ENCODE results near the gene MMS19.
"Not testable (repeated sequence)": the region's sequence is repeated elsewhere in the genome, so short reads cannot be mapped to it uniquely, and the experiment has no call there.

Gene MMS19

DNA sequence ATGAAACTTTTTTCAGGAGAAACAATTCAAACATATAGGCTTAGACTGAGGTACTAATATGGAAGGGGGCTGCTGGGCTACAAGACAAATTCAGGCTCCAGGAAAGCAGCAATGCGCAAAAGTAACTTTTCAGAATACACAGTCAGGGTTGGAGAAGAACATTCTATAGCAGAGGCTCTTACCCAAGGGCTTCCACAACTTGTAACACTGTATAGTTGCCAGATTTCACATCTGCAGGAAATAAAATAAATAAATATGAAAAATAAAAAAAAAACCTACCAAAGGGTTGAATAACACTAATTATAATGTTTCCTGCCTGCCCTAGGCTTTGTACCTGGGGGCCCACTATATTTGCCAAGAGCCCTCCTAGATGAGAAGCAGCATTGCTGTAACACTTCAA is 14.3 kb downstream of the MMS19 start:
- in situ Hi-C loops (cut with HindIII; ENCODE audit: low pct_ligation_motif_present, low sequenced_read_pairs) = no loop called here
- TF ChIP-seq CTCF (IDR thresholded peaks at IDR 0.05; ENCODE audit: low read depth, low read length, missing control alignments) = no peak
- DNase-seq = no peak
- no peaks in the 10 kb centered on the region for H3K27me3 ChIP-seq (replicated peaks)
- H3K27ac ChIP-seq = no peak overlapping the region
- peaks cover 33% of the 10 kb centered on the region for H3K36me3 ChIP-seq (replicated peaks)
- H3K4me3 ChIP-seq (ENCODE audit: low read depth, low read length) = no peak overlapping the region

GRCh38 chr10:97483506-97483905 is 14.7 kb downstream of the MMS19 start:
- in situ Hi-C loops (cut with HindIII; ENCODE audit: low pct_ligation_motif_present, low sequenced_read_pairs) = no loop called here
- Histone ChIP-seq H3K27me3 (replicated peaks) (no peaks in the 10 kb centered on the region), H3K36me3 (replicated peaks) (peaks cover 35% of the 10 kb centered on the region), H3K27ac (no peak overlapping the region), H3K4me3 (ENCODE audit: low read depth, low read length) (no peak overlapping the region)
- DNase-seq = no peak
- no peak for TF ChIP-seq CTCF (IDR thresholded peaks at IDR 0.05; ENCODE audit: low read depth, low read length, missing control alignments)

- no peak for DNase-seq
- TF ChIP-seq CTCF (IDR thresholded peaks at IDR 0.05; ENCODE audit: low read depth, low read length, missing control alignments) = no peak
- Histone ChIP-seq H3K4me3 (ENCODE audit: low read depth, low read length) (no peak overlapping the region), H3K27me3 (replicated peaks) (no peaks in the 10 kb centered on the region), H3K36me3 (replicated peaks) (peaks cover 46% of the 10 kb centered on the region), H3K27ac (no peak overlapping the region)
- in situ Hi-C loops (cut with HindIII; ENCODE audit: low pct_ligation_motif_present, low sequenced_read_pairs) = no loop called here
Measured at GRCh38 chr10:97482381-97482780, 15.8 kb downstream of the MMS19 start.

DNA sequence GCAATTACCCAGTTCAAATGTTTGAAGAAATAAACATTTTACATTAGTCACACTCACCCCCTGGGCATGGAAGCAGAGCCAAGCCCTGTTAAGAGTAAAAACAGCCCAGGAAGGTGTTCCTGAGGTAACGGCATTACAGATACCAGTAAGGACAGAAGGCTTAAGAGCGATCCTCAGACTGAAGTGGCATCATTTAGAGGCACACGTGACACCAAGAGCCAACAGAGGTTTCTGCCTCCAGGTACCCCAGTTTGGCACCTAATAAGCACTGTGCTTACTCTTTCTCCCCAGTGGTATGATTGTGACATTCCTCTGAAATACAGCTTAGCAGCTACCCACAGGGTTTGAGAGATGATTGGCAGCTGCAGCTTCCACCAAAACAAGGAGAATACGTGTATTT is 17.2 kb downstream of the MMS19 start:
- no peak for DNase-seq
- in situ Hi-C loops (cut with HindIII; ENCODE audit: low pct_ligation_motif_present, low sequenced_read_pairs) = no loop called here
- Histone ChIP-seq H3K36me3 (replicated peaks) (peaks cover 58% of the 10 kb centered on the region), H3K27me3 (replicated peaks) (no peaks in the 10 kb centered on the region), H3K27ac (no peak overlapping the region), H3K4me3 (ENCODE audit: low read depth, low read length) (no peak overlapping the region)
- TF ChIP-seq CTCF (IDR thresholded peaks at IDR 0.05; ENCODE audit: low read depth, low read length, missing control alignments) = no peak

DNA sequence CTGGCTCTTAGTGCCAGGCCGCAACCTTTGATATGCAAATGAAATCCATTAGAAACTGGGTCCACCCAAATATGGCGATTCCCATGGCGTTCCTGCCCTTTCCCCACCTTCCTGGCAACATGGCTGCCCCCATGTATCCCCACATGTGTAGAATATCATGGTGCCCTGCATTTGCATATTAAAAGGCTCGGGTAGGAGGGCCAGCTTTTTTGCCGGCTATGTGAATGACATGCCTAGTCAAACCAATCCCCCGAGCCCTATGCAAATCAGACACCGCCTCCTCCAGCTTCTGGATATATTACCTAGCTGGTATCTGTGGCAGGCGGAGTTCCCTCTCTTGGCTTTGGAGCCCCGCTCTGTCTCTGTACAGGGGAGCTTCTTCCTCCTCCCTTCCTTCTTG is 18.3 kb downstream of the MMS19 start:
- H3K36me3 ChIP-seq (replicated peaks) = peaks cover 61% of the 10 kb centered on the region
- TF ChIP-seq CTCF (IDR thresholded peaks at IDR 0.05; ENCODE audit: low read depth, low read length, missing control alignments) = no peak
- no peak for DNase-seq
- H3K4me3 ChIP-seq (ENCODE audit: low read depth, low read length) = no peak overlapping the region
- H3K27me3 ChIP-seq (replicated peaks) = no peaks in the 10 kb centered on the region
- in situ Hi-C loops (cut with HindIII; ENCODE audit: low pct_ligation_motif_present, low sequenced_read_pairs) = no loop called here
- no peak overlapping the region for H3K27ac ChIP-seq

GRCh38 chr10:97479410-97479809 is 18.8 kb downstream of the MMS19 start:
- H3K27ac ChIP-seq; H3K27me3 ChIP-seq (replicated peaks); in situ Hi-C loops (cut with HindIII; ENCODE audit: low pct_ligation_motif_present, low sequenced_read_pairs); H3K4me3 ChIP-seq (ENCODE audit: low read depth, low read length); DNase-seq: not testable (repeated sequence)
- peaks cover 63% of the 10 kb centered on the region for H3K36me3 ChIP-seq (replicated peaks)
